IMR-90 (cell line): ENCODE results near the gene AMBRA1. TPM values are rescaled to one million over a fixed set of nuclear protein-coding genes. Genes with fewer than 3 reads are reported as not detected.
A peak's percentile ranks its signal among the peaks of the same experiment; 100 is the strongest.

Experiments
- ATAC-seq: fragments of 200-7000 bp; cut with Tn5 transposase; 2 replicates; pipeline ENCODE4 v1.9.1; 2020; ENCODE audit warnings: low read depth, mild to moderate bottlenecking, moderate library complexity
- BruUV-seq: library from RNA; stranded (reverse); fragments of 400-500 nt; replicated peaks from 2 replicates; lab custom pipeline; 2021; lab: Mats Ljungman, UMichigan
- CTCF ChIA-PET: fragments of 300-600 bp; formaldehyde crosslinking; extraction: SDS; loops from one replicate; lab custom pipeline; 2021; ENCODE audit warnings: antibody characterized with exemption; lab: Yijun Ruan, JAX
- POLR2A ChIA-PET: fragments of 300-600 bp; sonication (Branson Sonifier 250); formaldehyde crosslinking; loops from one replicate; lab custom pipeline; 2022; ENCODE audit warnings: antibody characterized with exemption; ENCODE audit not compliant: unreplicated experiment; lab: Charles Lee
- DNase-seq: peaks from one replicate; pipeline ENCODE4 v3.0.0; 2013
- H2AFZ ChIP-seq: replicated peaks from 2 replicates; pipeline ENCODE3; 2013; ENCODE audit warnings: low read length, mild to moderate bottlenecking; ENCODE audit not compliant: poor library complexity
- H2AK5ac ChIP-seq: 2 replicates; pipeline ENCODE4 v1.6.1; 2013; ENCODE audit warnings: low read depth, low read length, inconsistent platforms
- H2AK9ac ChIP-seq: replicated peaks from 2 replicates; pipeline ENCODE3; 2013; ENCODE audit warnings: mild to moderate bottlenecking, low read depth, low read length, moderate library complexity; ENCODE audit not compliant: poor library complexity
- H2BK120ac ChIP-seq: 2 replicates; pipeline ENCODE4 v1.6.1; 2013; ENCODE audit warnings: low read depth, low read length, inconsistent platforms
- H2BK15ac ChIP-seq: 3 replicates; pipeline ENCODE4 v1.6.1; 2013; ENCODE audit warnings: low read depth, low read length, inconsistent platforms
- H2BK20ac ChIP-seq: 2 replicates; pipeline ENCODE4 v1.6.1; 2013; ENCODE audit warnings: low read depth, mild to moderate bottlenecking, inconsistent platforms, low read length, moderate library complexity
- H2BK5ac ChIP-seq: 2 replicates; pipeline ENCODE4 v1.6.1; 2013; ENCODE audit warnings: mild to moderate bottlenecking, low read depth, low read length, inconsistent platforms; ENCODE audit not compliant: poor library complexity, severe bottlenecking
- H3K14ac ChIP-seq: replicated peaks from 2 replicates; pipeline ENCODE4 v1.6.1; 2013; ENCODE audit warnings: low read depth, low read length, inconsistent platforms
- H3K18ac ChIP-seq: 2 replicates; pipeline ENCODE4 v1.6.1; 2013; ENCODE audit warnings: low read depth, low read length, control low read depth
- H3K23ac ChIP-seq: 2 replicates; pipeline ENCODE4 v1.6.1; 2013; ENCODE audit warnings: low read depth, low read length, inconsistent platforms
- H3K27ac ChIP-seq: 2 replicates; pipeline ENCODE4 v1.5.1; 2013; ENCODE audit warnings: mild to moderate bottlenecking, control low read depth, low read length; ENCODE audit not compliant: insufficient read depth
- H3K27me3 ChIP-seq: 2 replicates; pipeline ENCODE4 v1.6.1; 2013; ENCODE audit warnings: low read length; ENCODE audit not compliant: control insufficient read depth, insufficient read depth
- H3K36me3 ChIP-seq: 2 replicates; pipeline ENCODE4 v1.6.1; 2013; ENCODE audit warnings: low read length, mixed read lengths; ENCODE audit not compliant: control insufficient read depth, insufficient read depth
- H3K4ac ChIP-seq: 2 replicates; pipeline ENCODE4 v1.6.1; 2013; ENCODE audit warnings: low read depth, low read length, inconsistent platforms
- H3K4me1 ChIP-seq: 2 replicates; pipeline ENCODE4 v1.6.1; 2013; ENCODE audit warnings: low read length, mixed read lengths; ENCODE audit not compliant: control insufficient read depth, insufficient read depth
- H3K4me2 ChIP-seq: 2 replicates; pipeline ENCODE4 v1.6.1; 2013; ENCODE audit warnings: low read depth, mild to moderate bottlenecking, control low read depth, low read length, moderate library complexity
- H3K4me3 ChIP-seq: 2 replicates; pipeline ENCODE4 v1.5.1; 2013; ENCODE audit warnings: low read depth, mild to moderate bottlenecking, control low read depth, low read length, moderate library complexity; ENCODE audit not compliant: insufficient read depth
- H3K56ac ChIP-seq: 2 replicates; pipeline ENCODE4 v1.6.1; 2013; ENCODE audit warnings: low read length, inconsistent platforms; ENCODE audit not compliant: insufficient read depth; ENCODE audit errors: extremely low read depth
- H3K79me1 ChIP-seq, 2 experiments: 2 replicates each; pipeline ENCODE4 v1.6.1; 2013; ENCODE audit warnings: low read length in 2 of 2, inconsistent platforms in 1 of 2, low read depth in 1 of 2
- H3K9ac ChIP-seq: 2 replicates; pipeline ENCODE4 v1.6.1; 2013; ENCODE audit warnings: low read depth, low read length, control low read depth
- H3K9me1 ChIP-seq: 2 replicates; pipeline ENCODE4 v1.6.1; 2013; ENCODE audit warnings: low read length, inconsistent platforms; ENCODE audit not compliant: insufficient read depth
- H3K9me3 ChIP-seq: 2 replicates; pipeline ENCODE4 v1.6.1; 2013; ENCODE audit warnings: low read length; ENCODE audit not compliant: control insufficient read depth, insufficient read depth
- H4K20me1 ChIP-seq: 2 replicates; pipeline ENCODE4 v1.6.1; 2013; ENCODE audit warnings: low read length, inconsistent platforms; ENCODE audit not compliant: insufficient read depth
- H4K5ac ChIP-seq: 2 replicates; pipeline ENCODE4 v1.6.1; 2013; ENCODE audit warnings: mild to moderate bottlenecking, low read depth, low read length, control low read depth
- H4K8ac ChIP-seq, 2 experiments: 2 replicates each; pipeline ENCODE4 v1.6.1; 2013; ENCODE audit warnings: low read depth in 2 of 2, low read length in 2 of 2, control low read depth in 1 of 2, inconsistent platforms in 1 of 2
- H4K91ac ChIP-seq: 2 replicates; pipeline ENCODE4 v1.6.1; 2013; ENCODE audit warnings: low read depth, low read length, inconsistent platforms; ENCODE audit not compliant: insufficient read depth
- CEBPB ChIP-seq: IDR thresholded peaks from 2 replicates; pipeline ENCODE4 v1.6.1; 2012; ENCODE audit warnings: low read depth, low read length, improper control_type of control experiment
- FOS ChIP-seq: fragments of 150-350 bp; IDR thresholded peaks from 2 replicates; pipeline ENCODE4 v1.6.1; 2016; ENCODE audit warnings: low read depth, low read length
- MAFK ChIP-seq: IDR thresholded peaks from 2 replicates; pipeline ENCODE4 v1.6.1; 2012; ENCODE audit warnings: low read depth, low read length, improper control_type of control experiment
- MXI1 ChIP-seq: IDR thresholded peaks from 2 replicates; pipeline ENCODE4 v1.6.1; 2012; ENCODE audit warnings: low read depth, mild to moderate bottlenecking, low read length, moderate library complexity, borderline replicate concordance
- RAD21 ChIP-seq: IDR thresholded peaks from 2 replicates; pipeline ENCODE4 v1.6.1; 2012; ENCODE audit warnings: low read length, improper control_type of control experiment
- RFX5 ChIP-seq: IDR thresholded peaks from 2 replicates; pipeline ENCODE4 v1.8.0; 2012; ENCODE audit warnings: low read depth, mild to moderate bottlenecking, low read length, moderate library complexity
- WGBS, 2 experiments: methylation state at CpG; one replicate each; pipeline versions ENCODE4 v1.1.5 to v1.1.7; 2013; ENCODE audit warnings: missing lambda C conversion rate in 2 of 2; ENCODE audit not compliant: insufficient read length in 1 of 2; ENCODE audit errors: extremely low coverage in 2 of 2; 5-methylcytosine and 5-hydroxymethylcytosine counted together
- dilution Hi-C: fragments of 300-500 bp; cut with HindIII; formaldehyde crosslinking; loops from one replicate; pipeline ENCODE4 v1.14.3; 2018; ENCODE audit warnings: low sequenced_read_pairs; ENCODE audit not compliant: unreplicated experiment
- in situ Hi-C: fragments of 300-500 bp; cut with MboI; formaldehyde crosslinking; loops from 3 replicates; pipeline ENCODE4 v1.14.3; 2019; ENCODE audit warnings: low sequenced_read_pairs, inconsistent platforms, mixed read lengths
- intact Hi-C: fragments of 100-400 bp; cut with micrococcal nuclease; formaldehyde crosslinking; loops from 2 replicates; pipeline ENCODE4 v1.10.0; 2022
- polyA plus RNA-seq, 3 experiments: library from polyadenylated mRNA; depleted of rRNA; stranded (reverse); fragments of >200 nt; gene quantifications; 2 replicates each; pipeline ENCODE4 v1.2.3, GENCODE V29; 2012; ENCODE audit warnings: low replicate concordance in 1 of 3
- total RNA-seq: library from RNA; depleted of rRNA; stranded (reverse); fragments of >200 nt; gene quantifications from 2 replicates; pipeline ENCODE4 v1.2.3, GENCODE V29; 2012

AMBRA1 gene
- total and polyA plus RNA-seq, 2 of the 4 experiments (the other 2 are of a cell fraction) = 9.4 to 18.3 TPM

GRCh38 chr11:46363455-46364005 lies 230.3 kb downstream of the AMBRA1 start:
- Histone ChIP-seq H3K23ac (0 out of 2 replicates have a peak overlapping the region, but pooled peaks have one; percentile 31), H3K4me3 (no peak overlapping the region), H3K9ac (no peak overlapping the region), H4K20me1 (peaks cover 31% of the 10 kb centered on the region), H3K18ac (no peak overlapping the region), H3K14ac (no peak overlapping the region), H3K36me3 (peaks cover 4% of the 10 kb centered on the region; the same call in 1 of the 2 replicates), H3K27ac (no peak overlapping the region), H2BK120ac (no peak overlapping the region), H3K4ac (peak overlapping the region; percentile 35), H3K4me1 (peaks cover 37% of the 10 kb centered on the region), H3K4me2 (no peak overlapping the region), H3K79me1 (peaks cover 30 to 61% of the 10 kb centered on the region in 2 experiments), H4K91ac (no peak overlapping the region), H2AFZ (peak overlapping the region; percentile 78), H4K5ac (no peak overlapping the region), H3K56ac (no peak overlapping the region), H4K8ac (no peak overlapping the region), H2AK5ac (peak overlapping the region; percentile 43), H2AK9ac (peak overlapping the region; percentile 74), H3K27me3 (no peaks in the 10 kb centered on the region), H2BK15ac (no peak overlapping the region; the same call in 2 of the 3 replicates), H2BK5ac (no peak overlapping the region), H3K9me1 (peaks cover 5% of the 10 kb centered on the region; the same call in 1 of the 2 replicates), H2BK20ac (no peak overlapping the region), H3K9me3 (no peaks in the 10 kb centered on the region)
- no TSS peak for BruUV-seq
- POLR2A ChIA-PET = interaction anchor here (0.5 kb wide), 1 partner anchor 10 kb away, joined by 9 read pairs; no protein-coding TSS in a partner anchor
- no peak for TF ChIP-seq MAFK
- TF ChIP-seq RFX5 = no peak
- TF ChIP-seq MXI1 = 0 out of 2 replicates have a peak, but pooled peaks have one; percentile 21
- no peak for TF ChIP-seq CEBPB
- no peak for TF ChIP-seq RAD21
- TF ChIP-seq FOS = 0 out of 2 replicates have a peak, but pooled peaks have one; percentile 4
- intact Hi-C loops = no loop called here
- WGBS, 2 experiments = 76% methylated on average over 5 of the region's 21 CpGs; no CpG with 5 or more reads in 1 of the 2 experiments
- dilution Hi-C loops = no loop called here
- ATAC-seq = no peak
- peak; percentile 33 for DNase-seq
- in situ Hi-C loops = no loop called here
- CTCF ChIA-PET = no interaction called here
